ENCODE data around the gene FGF9.
A peak's percentile ranks its signal among the peaks of the same experiment; 100 is the strongest.

The FGF9 gene

GRCh38 chr13:21670883-21671619, at the start of gene FGF9:
FGF9 (plus strand) TSS chr13:21671073; CDS start chr13:21671913, 840 bp downstream.
- peak; percentile 71 for DNase-seq
- in situ Hi-C loops (cut with HindIII; ENCODE audit: low pct_ligation_motif_present, low pct_unique_long_range_greater_than_20kb, low sequenced_read_pairs): no loop called here

- in situ Hi-C loops (cut with HindIII; ENCODE audit: low pct_ligation_motif_present, low pct_unique_long_range_greater_than_20kb, low sequenced_read_pairs): no loop called here
- DNase-seq: peak; percentile 58
These were observed 45.5 kb upstream of the FGF9 start for GRCh38 chr13:21625366-21625765.

- in situ Hi-C loops (cut with HindIII; ENCODE audit: low pct_ligation_motif_present, low pct_unique_long_range_greater_than_20kb, low sequenced_read_pairs): no loop called here
These were observed 38.7 kb upstream of the FGF9 start for GRCh38 chr13:21632196-21632595.

GRCh38 chr13:21636656-21637055, 34.2 kb upstream of the FGF9 start:
- in situ Hi-C loops (cut with HindIII; ENCODE audit: low pct_ligation_motif_present, low pct_unique_long_range_greater_than_20kb, low sequenced_read_pairs): no loop called here
- DNase-seq: no peak

More at GRCh38 chr13:21632196-21632595, 38.7 kb upstream of the FGF9 start:
- DNase-seq: no peak

GRCh38 chr13:21637296-21637695, 33.6 kb upstream of the FGF9 start:
- DNase-seq: peak; percentile 89
- in situ Hi-C loops (cut with HindIII; ENCODE audit: low pct_ligation_motif_present, low pct_unique_long_range_greater_than_20kb, low sequenced_read_pairs): no loop called here

- in situ Hi-C loops (cut with HindIII; ENCODE audit: low pct_ligation_motif_present, low pct_unique_long_range_greater_than_20kb, low sequenced_read_pairs): no loop called here
These were observed 32.3 kb upstream of the FGF9 start for GRCh38 chr13:21638319-21639282.

GRCh38 chr13:21639561-21639960, 31.3 kb upstream of the FGF9 start:
- in situ Hi-C loops (cut with HindIII; ENCODE audit: low pct_ligation_motif_present, low pct_unique_long_range_greater_than_20kb, low sequenced_read_pairs): no loop called here
- no peak for DNase-seq

More at GRCh38 chr13:21638319-21639282, 32.3 kb upstream of the FGF9 start:
- peak; percentile 25 for DNase-seq

- DNase-seq: no peak
- in situ Hi-C loops (cut with HindIII; ENCODE audit: low pct_ligation_motif_present, low pct_unique_long_range_greater_than_20kb, low sequenced_read_pairs): no loop called here
These were observed 29.2 kb upstream of the FGF9 start for GRCh38 chr13:21641629-21642028.

GRCh38 chr13:21657538-21657937, 13.3 kb upstream of the FGF9 start:
- in situ Hi-C loops (cut with HindIII; ENCODE audit: low pct_ligation_motif_present, low pct_unique_long_range_greater_than_20kb, low sequenced_read_pairs): no loop called here
- peak; percentile 42 for DNase-seq

- no peak for DNase-seq
- in situ Hi-C loops (cut with HindIII; ENCODE audit: low pct_ligation_motif_present, low pct_unique_long_range_greater_than_20kb, low sequenced_read_pairs): no loop called here
These were observed 11.8 kb upstream of the FGF9 start for GRCh38 chr13:21659087-21659486.

- in situ Hi-C loops (cut with HindIII; ENCODE audit: low pct_ligation_motif_present, low pct_unique_long_range_greater_than_20kb, low sequenced_read_pairs): no loop called here
- no peak for DNase-seq
These were observed 9.6 kb upstream of the FGF9 start for GRCh38 chr13:21661097-21661909.

GRCh38 chr13:21663197-21663596, 7.7 kb upstream of the FGF9 start:
- in situ Hi-C loops (cut with HindIII; ENCODE audit: low pct_ligation_motif_present, low pct_unique_long_range_greater_than_20kb, low sequenced_read_pairs): no loop called here
- no peak for DNase-seq

GRCh38 chr13:21668732-21669275, 2.1 kb upstream of the FGF9 start:
- DNase-seq: no peak
- in situ Hi-C loops (cut with HindIII; ENCODE audit: low pct_ligation_motif_present, low pct_unique_long_range_greater_than_20kb, low sequenced_read_pairs): no loop called here

- in situ Hi-C loops (cut with HindIII; ENCODE audit: low pct_ligation_motif_present, low pct_unique_long_range_greater_than_20kb, low sequenced_read_pairs): no loop called here
- peak; percentile 49 for DNase-seq
These were observed 629 bp upstream of the FGF9 start for GRCh38 chr13:21670006-21670882.

GRCh38 chr13:21671620-21672286, 880 bp downstream of the FGF9 start:
- no peak for DNase-seq
- in situ Hi-C loops (cut with HindIII; ENCODE audit: low pct_ligation_motif_present, low pct_unique_long_range_greater_than_20kb, low sequenced_read_pairs): no loop called here

- DNase-seq: no peak
- in situ Hi-C loops (cut with HindIII; ENCODE audit: low pct_ligation_motif_present, low pct_unique_long_range_greater_than_20kb, low sequenced_read_pairs): no loop called here
These were observed 1.4 kb downstream of the FGF9 start for GRCh38 chr13:21672287-21672680.

Measured in ACHN (cell line).